HG03342 (cell line): Measurements from ENCODE around the gene LHPP.
"Not testable (repeated sequence)": the region's sequence is repeated elsewhere in the genome, so short reads cannot be mapped to it uniquely, and the experiment has no call there.

Source experiments
- ATAC-seq: cut with Tn5 transposase; IDR thresholded peaks from one replicate; pipeline ENCODE4 v1.9.1; 2021; ENCODE audit warnings: mild to moderate bottlenecking, moderate library complexity; ENCODE audit not compliant: unreplicated experiment

The LHPP gene

GRCh38 chr10:124535731-124536495 is 74.3 kb downstream of the LHPP start:
- no peak for ATAC-seq

DNA sequence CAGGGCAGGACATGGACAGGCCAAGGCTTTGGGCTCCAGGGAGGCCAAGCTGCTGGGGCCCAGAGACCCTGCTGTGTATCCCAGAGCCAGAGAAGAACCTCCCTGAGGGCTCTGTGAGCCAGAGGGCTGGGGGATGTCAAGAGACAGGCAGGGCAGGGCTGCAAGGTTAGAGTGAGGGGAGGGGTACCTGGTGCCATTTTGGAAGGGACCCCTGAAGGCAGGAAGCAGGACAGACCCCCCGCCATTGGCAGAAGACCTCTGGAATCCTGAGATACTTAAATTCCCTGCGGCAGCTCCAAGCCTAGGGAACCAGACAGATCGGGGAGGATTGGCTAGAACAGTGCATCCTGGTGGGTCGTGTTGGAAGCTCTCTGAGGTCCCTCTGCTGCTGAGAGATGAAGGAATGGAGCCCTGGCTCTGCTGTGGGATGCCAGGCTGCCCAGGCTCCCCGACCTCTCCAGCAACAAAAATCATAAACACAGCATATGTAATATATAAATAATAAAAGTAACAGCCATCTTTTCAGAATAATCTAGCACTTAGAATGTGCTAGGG is 75.0 kb downstream of the LHPP start:
- ATAC-seq, result no peak

DNA sequence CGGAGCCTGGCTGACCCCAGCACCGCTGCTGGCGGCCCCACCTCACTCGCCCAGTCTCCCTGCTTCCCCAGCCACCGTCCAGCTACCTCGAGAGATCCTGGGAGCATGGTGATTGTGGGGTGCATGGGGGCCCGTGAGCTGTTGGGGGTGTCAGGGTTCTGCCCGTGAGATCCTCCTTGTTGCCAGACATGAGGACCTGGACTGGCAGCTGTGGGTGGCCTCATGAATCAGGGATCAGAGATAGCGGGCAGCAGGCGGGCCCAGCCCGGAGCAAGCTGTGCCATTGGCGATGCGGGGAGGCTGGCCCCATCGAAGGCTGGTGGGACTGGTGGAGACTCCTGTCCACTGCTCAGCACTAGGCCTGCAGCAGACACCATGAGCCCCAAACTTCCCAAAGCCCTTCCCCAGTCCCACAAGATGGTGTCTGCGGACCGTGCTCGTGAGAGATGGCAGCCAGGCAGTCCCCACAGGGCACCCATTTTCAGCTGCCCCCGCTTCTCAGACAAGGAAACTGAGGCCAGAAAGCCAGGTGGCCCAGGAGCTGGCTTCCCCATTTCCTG is 75.6 kb downstream of the LHPP start:
- ATAC-seq, result no peak

- no peak for ATAC-seq
Observed at GRCh38 chr10:124537891-124538290, 76.3 kb downstream of the LHPP start.

DNA sequence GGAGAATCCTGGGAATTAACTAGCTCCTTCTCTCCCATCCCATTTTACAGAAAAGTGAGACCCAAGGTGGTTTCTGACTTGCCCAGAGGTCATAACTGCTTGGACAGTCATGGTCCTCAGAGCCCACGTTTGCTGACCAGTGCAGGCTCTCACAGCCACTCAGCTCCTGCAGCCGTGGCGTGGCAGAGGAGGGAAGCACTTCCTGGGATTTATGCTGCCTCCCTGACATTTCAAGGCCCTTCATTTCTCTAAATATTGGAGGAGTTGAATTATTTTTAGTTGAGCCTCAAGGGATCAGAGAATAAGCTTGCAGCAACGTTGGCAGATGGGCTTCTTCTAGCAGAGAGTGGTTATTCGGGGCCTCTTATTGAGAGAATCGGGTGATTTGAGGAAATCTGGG is 77.1 kb downstream of the LHPP start:
- no peak for ATAC-seq

GRCh38 chr10:124539935-124540641 is 78.5 kb downstream of the LHPP start:
- ATAC-seq, result peak; percentile 40

DNA sequence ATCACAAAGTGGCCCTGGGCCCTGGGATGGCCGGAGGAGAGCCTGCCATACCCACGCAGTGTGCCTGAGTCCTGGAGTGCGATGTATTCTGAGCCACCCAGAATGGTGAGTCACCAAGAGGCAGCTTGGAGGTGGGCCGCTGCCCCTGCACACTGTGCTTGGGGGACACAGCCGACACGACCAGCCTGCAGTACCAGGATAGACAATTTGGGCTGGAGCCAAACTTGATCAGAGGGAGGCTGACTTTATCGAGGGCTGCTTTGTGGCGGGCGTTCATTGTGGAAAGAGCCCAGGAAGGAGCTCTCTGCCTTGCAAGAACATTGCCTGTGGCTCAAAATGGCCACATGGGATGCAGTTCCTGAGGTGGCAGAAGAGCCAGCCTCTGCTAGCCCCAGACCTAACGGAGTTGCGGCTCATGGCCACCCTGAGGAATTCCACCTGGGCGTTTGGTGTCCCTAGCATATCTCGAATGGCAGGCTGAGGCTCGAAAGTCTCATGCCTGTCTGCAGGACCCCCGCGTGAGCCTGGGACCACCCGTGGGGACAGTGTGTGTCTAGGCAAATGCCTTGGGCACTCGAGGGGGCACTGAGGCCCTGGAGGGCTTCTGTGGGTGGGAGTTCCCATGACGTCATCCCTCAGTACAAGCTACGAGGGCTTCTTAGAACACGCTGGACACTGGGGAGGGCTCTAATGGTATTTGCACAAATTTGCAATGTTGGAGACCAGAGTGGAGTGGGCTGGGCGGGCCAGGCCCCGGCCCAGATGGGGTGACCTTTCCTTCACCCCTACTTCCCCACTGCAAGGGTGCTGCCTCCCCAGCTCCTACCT is 79.7 kb downstream of the LHPP start:
- ATAC-seq, result no peak

DNA sequence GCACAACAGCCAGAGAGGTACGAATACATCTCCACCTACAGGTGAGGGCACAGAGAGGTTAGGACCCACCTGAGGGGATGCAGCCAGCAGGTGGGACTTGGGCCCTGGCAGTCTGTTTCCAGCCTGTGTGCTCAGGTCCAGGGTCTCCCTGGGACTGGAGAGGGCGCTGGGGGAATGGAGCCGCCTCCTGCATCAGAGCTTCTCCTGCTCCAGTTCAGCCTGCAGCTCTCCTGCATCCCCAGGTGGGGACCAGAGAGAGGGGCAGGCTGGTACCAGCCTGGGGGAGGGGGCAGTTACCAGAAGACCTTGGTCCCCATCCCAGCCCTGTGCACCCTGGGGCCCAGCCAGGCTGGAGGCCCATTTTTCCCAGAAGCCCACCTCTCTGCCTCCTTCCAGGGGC is 80.7 kb downstream of the LHPP start:
- no peak for ATAC-seq

GRCh38 chr10:124543146-124543545 is 81.5 kb downstream of the LHPP start:
- ATAC-seq, result no peak

GRCh38 chr10:124543971-124544370 is 82.3 kb downstream of the LHPP start:
- ATAC-seq, result no peak

- no peak for ATAC-seq
Observed at GRCh38 chr10:124544711-124545110, 83.1 kb downstream of the LHPP start.

- ATAC-seq, result no peak
Observed at GRCh38 chr10:124545351-124546054, 83.9 kb downstream of the LHPP start.

GRCh38 chr10:124546055-124546369 is 84.4 kb downstream of the LHPP start:
- no peak for ATAC-seq

- no peak for ATAC-seq
Observed at GRCh38 chr10:124546957-124547646, 85.5 kb downstream of the LHPP start.

- ATAC-seq, result no peak
Observed at GRCh38 chr10:124547647-124548168, 86.1 kb downstream of the LHPP start.

DNA sequence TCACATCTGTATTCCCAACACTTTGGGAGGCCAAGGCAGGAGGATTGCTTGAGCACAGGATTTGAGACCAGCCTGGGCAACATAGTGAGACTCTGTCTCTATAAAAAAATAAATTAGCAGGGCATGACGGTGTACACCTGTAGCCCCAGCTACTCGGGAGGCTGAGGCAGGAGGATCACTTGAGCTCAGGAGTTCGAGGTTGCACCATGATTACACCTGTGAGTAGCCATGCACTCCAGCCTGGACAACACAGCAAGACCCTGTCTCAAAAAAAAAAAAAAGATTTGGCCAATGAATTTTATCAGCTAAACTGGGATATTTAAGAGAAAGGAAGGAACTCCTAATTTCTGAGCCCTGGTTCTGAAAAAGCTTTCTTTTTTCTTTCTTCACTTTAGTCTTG is 87.5 kb downstream of the LHPP start:
- not testable (repeated sequence) for ATAC-seq

DNA sequence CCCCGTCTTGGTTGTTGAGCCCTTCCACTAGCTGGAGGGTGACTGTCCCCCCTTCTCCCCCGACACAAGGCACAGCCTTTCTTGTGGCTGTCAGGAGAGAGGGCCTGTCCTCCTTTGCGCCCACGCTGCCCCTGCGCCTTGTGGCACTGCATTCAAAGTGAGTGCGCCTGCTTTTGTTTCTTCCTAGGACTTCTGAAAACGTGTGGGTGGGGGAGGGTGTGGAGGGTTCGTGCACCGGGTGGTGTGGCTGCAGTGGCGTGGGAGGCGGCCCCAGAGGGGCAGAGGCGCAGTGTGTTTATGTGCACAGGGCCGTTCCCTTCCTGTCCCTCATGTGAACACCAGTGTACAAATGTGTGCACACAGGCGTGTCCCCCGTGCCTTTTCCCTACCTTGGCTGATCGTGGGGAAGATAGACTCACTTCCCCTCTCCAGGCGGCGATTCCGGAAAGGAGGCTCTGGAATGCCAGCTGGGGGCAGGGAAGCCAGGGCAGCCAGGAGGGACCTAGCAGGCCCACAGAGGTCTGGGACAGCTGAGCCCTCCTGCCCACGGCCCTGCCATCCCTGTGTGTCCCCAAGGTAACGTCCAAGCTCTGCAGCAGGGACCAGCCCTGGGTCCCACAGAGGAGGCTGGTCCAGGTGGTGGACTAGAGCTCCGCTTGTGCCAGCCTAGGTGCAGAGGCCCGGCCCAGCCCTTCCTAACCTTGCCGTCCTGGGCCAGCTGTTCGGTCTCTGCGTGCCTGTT is 88.8 kb downstream of the LHPP start:
- ATAC-seq, result no peak

- ATAC-seq, result no peak
Observed at GRCh38 chr10:124551097-124551496, 89.5 kb downstream of the LHPP start.

DNA sequence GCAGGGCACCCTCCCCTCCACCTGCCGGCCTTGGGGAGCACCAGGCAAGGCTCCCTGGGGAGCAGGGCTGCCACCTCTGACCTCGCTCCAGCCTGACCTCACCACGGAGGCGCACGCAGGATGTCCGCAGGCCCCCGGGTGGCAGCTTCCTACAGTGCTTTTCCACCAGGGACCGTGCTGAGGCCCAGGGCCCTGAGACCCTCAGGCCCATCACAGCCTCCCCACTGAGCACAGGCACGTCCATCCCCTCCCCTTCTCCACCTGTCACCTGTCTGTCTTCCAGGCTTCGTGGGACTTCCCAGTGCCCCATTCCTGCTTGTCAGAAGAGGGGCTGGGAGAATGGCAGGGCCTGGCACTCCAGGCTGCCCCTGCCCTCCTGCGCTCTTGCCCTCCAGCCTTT is 90.1 kb downstream of the LHPP start:
- ATAC-seq, result no peak
